ENCODE data around the gene LRRC31.

LRRC31 gene

GRCh38 chr3:169827712-169828111 is 42.0 kb downstream of the LRRC31 start:
- no peak overlapping the region for H3K4me3 ChIP-seq (ENCODE audit: insufficient read depth, low read length, poor library complexity, severe bottlenecking)
- H3K79me2 ChIP-seq (ENCODE audit: insufficient read depth, low read length) = no peaks in the 10 kb centered on the region
- H3F3A ChIP-seq (ENCODE audit: insufficient read depth) = no peaks in the 10 kb centered on the region
- H3K9ac ChIP-seq (ENCODE audit: low read length) = no peak overlapping the region
- no peaks in the 10 kb centered on the region for H4K20me1 ChIP-seq (ENCODE audit: low read depth, low read length)
- no peaks in the 10 kb centered on the region for H3K9me3 ChIP-seq (ENCODE audit: insufficient read depth, low read length)
- H3K9me2 ChIP-seq (replicated peaks; ENCODE audit: insufficient read depth, low read length) = no peaks in the 10 kb centered on the region
- no peak overlapping the region for H3K4me2 ChIP-seq (ENCODE audit: low read depth, low read length, poor library complexity, severe bottlenecking)
- no peak for TF ChIP-seq CTCF (IDR thresholded peaks at IDR 0.05; ENCODE audit: insufficient read depth, low read length, poor library complexity, severe bottlenecking)
- no peak for TF ChIP-seq EZH2phosphoT487 (conservative IDR thresholded peaks at IDR 0.05; ENCODE audit: low read length)
- no peaks in the 10 kb centered on the region for H3K36me3 ChIP-seq (ENCODE audit: low read length)
- no peak overlapping the region for H3K27ac ChIP-seq (ENCODE audit: low read depth, low read length)
- H3K27me3 ChIP-seq (ENCODE audit: low read length) = no peaks in the 10 kb centered on the region
- H2AFZ ChIP-seq (ENCODE audit: low read depth, low read length, severe bottlenecking) = no peak overlapping the region

GRCh38 chr3:169825316-169825715 is 44.4 kb downstream of the LRRC31 start:
- Histone ChIP-seq H3K9me2 (replicated peaks; ENCODE audit: insufficient read depth, low read length) (no peaks in the 10 kb centered on the region), H2AFZ (ENCODE audit: low read depth, low read length, severe bottlenecking) (no peak overlapping the region), H3K27ac (ENCODE audit: low read depth, low read length) (no peak overlapping the region), H3K4me2 (ENCODE audit: low read depth, low read length, poor library complexity, severe bottlenecking) (no peak overlapping the region), H3K9ac (ENCODE audit: low read length) (no peak overlapping the region), H4K20me1 (ENCODE audit: low read depth, low read length) (no peaks in the 10 kb centered on the region), H3K9me3 (ENCODE audit: insufficient read depth, low read length) (no peaks in the 10 kb centered on the region), H3K27me3 (ENCODE audit: low read length) (no peaks in the 10 kb centered on the region), H3K36me3 (ENCODE audit: low read length) (no peaks in the 10 kb centered on the region), H3K79me2 (ENCODE audit: insufficient read depth, low read length) (no peaks in the 10 kb centered on the region), H3K4me3 (ENCODE audit: insufficient read depth, low read length, poor library complexity, severe bottlenecking) (no peak overlapping the region), H3F3A (ENCODE audit: insufficient read depth) (no peaks in the 10 kb centered on the region)
- TF ChIP-seq EZH2phosphoT487 (conservative IDR thresholded peaks at IDR 0.05; ENCODE audit: low read length) (no peak), CTCF (IDR thresholded peaks at IDR 0.05; ENCODE audit: insufficient read depth, low read length, poor library complexity, severe bottlenecking) (no peak)

- Histone ChIP-seq H3K9me3 (ENCODE audit: insufficient read depth, low read length) (no peaks in the 10 kb centered on the region), H3K9me2 (replicated peaks; ENCODE audit: insufficient read depth, low read length) (no peaks in the 10 kb centered on the region), H3K27me3 (ENCODE audit: low read length) (no peaks in the 10 kb centered on the region), H3K4me2 (ENCODE audit: low read depth, low read length, poor library complexity, severe bottlenecking) (no peak overlapping the region), H2AFZ (ENCODE audit: low read depth, low read length, severe bottlenecking) (no peak overlapping the region), H3K36me3 (ENCODE audit: low read length) (no peaks in the 10 kb centered on the region), H4K20me1 (ENCODE audit: low read depth, low read length) (no peaks in the 10 kb centered on the region), H3K9ac (ENCODE audit: low read length) (no peak overlapping the region), H3F3A (ENCODE audit: insufficient read depth) (no peaks in the 10 kb centered on the region), H3K79me2 (ENCODE audit: insufficient read depth, low read length) (no peaks in the 10 kb centered on the region), H3K4me3 (ENCODE audit: insufficient read depth, low read length, poor library complexity, severe bottlenecking) (no peak overlapping the region), H3K27ac (ENCODE audit: low read depth, low read length) (no peak overlapping the region)
- no peak for TF ChIP-seq EZH2phosphoT487 (conservative IDR thresholded peaks at IDR 0.05; ENCODE audit: low read length)
- TF ChIP-seq CTCF (IDR thresholded peaks at IDR 0.05; ENCODE audit: insufficient read depth, low read length, poor library complexity, severe bottlenecking) = no peak
These were observed 46.8 kb downstream of the LRRC31 start for GRCh38 chr3:169822983-169823382.

All from SU-DHL-6 (cell line).